GM18505 (cell line): ENCODE results near the gene CHAD.

ENCODE experiments used
- ATAC-seq: cut with Tn5 transposase; IDR thresholded peaks from one replicate; pipeline ENCODE4 v1.9.1; 2021; ENCODE audit not compliant: unreplicated experiment
- POLR2A ChIP-seq: IDR thresholded peaks from 4 replicates; pipeline ENCODE4 v1.6.1; 2011; ENCODE audit warnings: borderline replicate concordance; ENCODE audit not compliant: insufficient read depth, insufficient read length; ENCODE audit errors: extremely low read depth

Gene CHAD

GRCh38 chr17:50502301-50502990, 33.8 kb upstream of the CHAD start:
- ATAC-seq = no peak
- TF ChIP-seq POLR2A = no peak

- no peak for ATAC-seq
- TF ChIP-seq POLR2A = no peak
Measured at GRCh38 chr17:50501054-50501453, 32.4 kb upstream of the CHAD start.

GRCh38 chr17:50499721-50500120, 31.0 kb upstream of the CHAD start:
- ATAC-seq = no peak
- TF ChIP-seq POLR2A = no peak

- ATAC-seq = no peak
- no peak for TF ChIP-seq POLR2A
Measured at GRCh38 chr17:50499270-50499669, 30.6 kb upstream of the CHAD start.

GRCh38 chr17:50498021-50498874, 29.6 kb upstream of the CHAD start:
- no peak for TF ChIP-seq POLR2A
- no peak for ATAC-seq

- no peak for TF ChIP-seq POLR2A
- no peak for ATAC-seq
Measured at GRCh38 chr17:50495918-50496317, 27.2 kb upstream of the CHAD start.

GRCh38 chr17:50495217-50495823, 26.6 kb upstream of the CHAD start:
- ATAC-seq = no peak
- no peak for TF ChIP-seq POLR2A

GRCh38 chr17:50493744-50494143, 25.1 kb upstream of the CHAD start:
- no peak for ATAC-seq
- TF ChIP-seq POLR2A = no peak

- TF ChIP-seq POLR2A = no peak
- ATAC-seq = no peak
Measured at GRCh38 chr17:50492214-50492613, 23.5 kb upstream of the CHAD start.

GRCh38 chr17:50491505-50491904, 22.8 kb upstream of the CHAD start:
- TF ChIP-seq POLR2A = no peak
- no peak for ATAC-seq

GRCh38 chr17:50488880-50489279, 20.2 kb upstream of the CHAD start:
- ATAC-seq = no peak
- no peak for TF ChIP-seq POLR2A

GRCh38 chr17:50487213-50488096, 18.8 kb upstream of the CHAD start:
- no peak for TF ChIP-seq POLR2A
- no peak for ATAC-seq
